Measurements from ENCODE around the gene GMDS. TPM values are rescaled to one million over a fixed set of nuclear protein-coding genes. Genes with fewer than 3 reads are reported as not detected.

The GMDS gene
- total RNA-seq, 2 donors from 2014 or later, result 25.4 to 29.5 TPM

DNA sequence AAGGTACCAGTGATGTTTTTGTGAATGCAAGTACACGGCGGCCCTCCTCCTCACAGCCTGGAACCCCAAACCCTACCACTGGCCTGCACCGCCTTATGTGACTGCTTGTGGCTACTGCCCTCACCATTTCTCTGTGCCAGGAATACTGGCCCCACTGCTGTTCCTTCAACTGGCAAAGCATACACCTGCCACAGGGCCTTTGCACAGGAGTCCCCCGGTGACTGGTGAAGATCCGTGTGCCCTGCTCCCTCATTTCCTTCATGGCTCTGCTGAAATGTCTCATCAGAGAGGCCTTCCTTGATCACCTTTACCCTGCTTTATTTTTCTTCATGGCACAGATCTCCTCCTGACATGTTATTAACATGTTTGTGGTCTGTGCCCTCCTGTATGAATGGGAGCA lies 581.9 kb downstream of the GMDS start:
- no peaks in the 10 kb centered on the region for H3K9me3 ChIP-seq (ENCODE audit: control insufficient read depth, low read length)
- H3K4me1 ChIP-seq (ENCODE audit: control insufficient read depth, insufficient read depth, low read length), result peaks cover 5% of the 10 kb centered on the region
- no peaks in the 10 kb centered on the region for H3K36me3 Mint-ChIP-seq (ENCODE audit: low read depth)
- no peaks in the 10 kb centered on the region for H3K36me3 ChIP-seq (ENCODE audit: control insufficient read depth, insufficient read depth, low read length)
- H3K4me3 Mint-ChIP-seq, result no peak overlapping the region
- DNase-seq, result no peak
- H3K4me1 Mint-ChIP-seq, result peaks cover 6% of the 10 kb centered on the region
- no peaks in the 10 kb centered on the region for H3K27me3 Mint-ChIP-seq (ENCODE audit: insufficient read depth)
- no peak overlapping the region for H3K27ac Mint-ChIP-seq
- H3K4me3 ChIP-seq (ENCODE audit: low read length), result no peak overlapping the region
- H3K27me3 ChIP-seq (ENCODE audit: control insufficient read depth, insufficient read depth, low read length, poor library complexity, severe bottlenecking), result no peaks in the 10 kb centered on the region
- H3K9ac ChIP-seq (ENCODE audit: extremely low read depth, low read length, poor library complexity, severe bottlenecking), result no peak overlapping the region
- H3K9me3 Mint-ChIP-seq, result no peaks in the 10 kb centered on the region
- TF ChIP-seq, protein P1, sequence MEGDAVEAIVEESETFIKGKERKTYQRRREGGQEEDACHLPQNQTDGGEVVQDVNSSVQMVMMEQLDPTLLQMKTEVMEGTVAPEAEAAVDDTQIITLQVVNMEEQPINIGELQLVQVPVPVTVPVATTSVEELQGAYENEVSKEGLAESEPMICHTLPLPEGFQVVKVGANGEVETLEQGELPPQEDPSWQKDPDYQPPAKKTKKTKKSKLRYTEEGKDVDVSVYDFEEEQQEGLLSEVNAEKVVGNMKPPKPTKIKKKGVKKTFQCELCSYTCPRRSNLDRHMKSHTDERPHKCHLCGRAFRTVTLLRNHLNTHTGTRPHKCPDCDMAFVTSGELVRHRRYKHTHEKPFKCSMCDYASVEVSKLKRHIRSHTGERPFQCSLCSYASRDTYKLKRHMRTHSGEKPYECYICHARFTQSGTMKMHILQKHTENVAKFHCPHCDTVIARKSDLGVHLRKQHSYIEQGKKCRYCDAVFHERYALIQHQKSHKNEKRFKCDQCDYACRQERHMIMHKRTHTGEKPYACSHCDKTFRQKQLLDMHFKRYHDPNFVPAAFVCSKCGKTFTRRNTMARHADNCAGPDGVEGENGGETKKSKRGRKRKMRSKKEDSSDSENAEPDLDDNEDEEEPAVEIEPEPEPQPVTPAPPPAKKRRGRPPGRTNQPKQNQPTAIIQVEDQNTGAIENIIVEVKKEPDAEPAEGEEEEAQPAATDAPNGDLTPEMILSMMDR (conservative IDR thresholded peaks at IDR 0.05), result no peak
- 89 to 96% methylated on average over 4 to 5 of the region's 5 CpGs for WGBS, 2 experiments (ENCODE audit: insufficient coverage in 1 of 2, insufficient read length in 1 of 2)
- no peak overlapping the region for H3K27ac ChIP-seq (ENCODE audit: low read depth, low read length)

DNA sequence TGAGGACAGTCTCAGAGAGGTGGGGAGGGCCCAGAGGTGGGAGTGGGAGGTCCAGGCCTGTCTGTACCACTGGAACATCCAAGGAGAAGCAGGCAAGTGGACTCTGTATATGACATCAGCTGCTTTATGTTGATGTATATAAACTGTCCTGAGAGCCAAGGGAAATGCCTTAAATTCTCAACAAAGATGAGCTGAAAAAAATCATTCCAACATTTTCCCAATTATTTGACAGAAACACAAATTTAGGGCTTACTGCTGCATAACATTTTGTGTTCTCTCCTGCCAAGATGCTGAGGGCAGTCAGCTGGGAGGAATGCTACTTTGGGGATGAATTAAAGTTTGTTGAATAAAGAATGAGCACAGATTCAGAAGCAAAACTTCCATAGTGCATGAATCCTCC lies 582.9 kb downstream of the GMDS start:
- Histone ChIP-seq H3K4me3 (ENCODE audit: low read length) (no peak overlapping the region), H3K27ac (ENCODE audit: low read depth, low read length) (no peak overlapping the region), H3K9me3 (ENCODE audit: control insufficient read depth, low read length) (no peaks in the 10 kb centered on the region), H3K36me3 (ENCODE audit: control insufficient read depth, insufficient read depth, low read length) (no peaks in the 10 kb centered on the region), H3K9ac (ENCODE audit: extremely low read depth, low read length, poor library complexity, severe bottlenecking) (no peak overlapping the region), H3K4me1 (ENCODE audit: control insufficient read depth, insufficient read depth, low read length) (peaks cover 5% of the 10 kb centered on the region), H3K27me3 (ENCODE audit: control insufficient read depth, insufficient read depth, low read length, poor library complexity, severe bottlenecking) (no peaks in the 10 kb centered on the region)
- no peak for DNase-seq
- no peaks in the 10 kb centered on the region for H3K9me3 Mint-ChIP-seq
- H3K36me3 Mint-ChIP-seq (ENCODE audit: low read depth), result no peaks in the 10 kb centered on the region
- TF ChIP-seq, protein P1 (conservative IDR thresholded peaks at IDR 0.05), result no peak
- no peak overlapping the region for H3K4me3 Mint-ChIP-seq
- H3K4me1 Mint-ChIP-seq, result peaks cover 6% of the 10 kb centered on the region
- no peaks in the 10 kb centered on the region for H3K27me3 Mint-ChIP-seq (ENCODE audit: insufficient read depth)
- no peak overlapping the region for H3K27ac Mint-ChIP-seq

DNA sequence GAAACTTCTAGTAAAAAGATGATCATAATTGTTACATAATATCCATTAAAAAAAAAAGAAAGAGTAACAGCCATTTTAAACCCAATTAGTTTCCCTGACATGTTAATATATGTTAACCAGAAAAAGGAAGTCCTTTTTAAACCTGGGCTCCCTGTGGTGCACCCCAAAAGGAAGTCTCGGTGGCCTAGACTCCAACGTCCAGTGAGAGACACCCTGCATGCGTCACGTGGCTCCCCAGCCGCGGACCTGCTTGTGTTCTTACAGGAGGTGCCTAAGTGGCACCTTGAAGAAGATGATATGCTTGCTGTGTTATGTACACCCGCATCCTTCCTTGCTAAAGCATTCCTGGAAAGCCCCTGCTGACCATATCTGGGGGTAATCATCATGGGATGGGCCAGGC lies 585.6 kb downstream of the GMDS start:
- no peak for DNase-seq
- WGBS, 2 experiments (ENCODE audit: insufficient coverage in 1 of 2, insufficient read length in 1 of 2), result 90 to 93% methylated on average over 7 of the region's 7 CpGs
- no peaks in the 10 kb centered on the region for H3K36me3 Mint-ChIP-seq (ENCODE audit: low read depth)
- no peak overlapping the region for H3K27ac Mint-ChIP-seq
- no peaks in the 10 kb centered on the region for H3K9me3 ChIP-seq (ENCODE audit: control insufficient read depth, low read length)
- no peaks in the 10 kb centered on the region for H3K9me3 Mint-ChIP-seq
- no peaks in the 10 kb centered on the region for H3K4me1 ChIP-seq (ENCODE audit: control insufficient read depth, insufficient read depth, low read length)
- no peaks in the 10 kb centered on the region for H3K27me3 ChIP-seq (ENCODE audit: control insufficient read depth, insufficient read depth, low read length, poor library complexity, severe bottlenecking)
- H3K27me3 Mint-ChIP-seq (ENCODE audit: insufficient read depth), result no peaks in the 10 kb centered on the region
- H3K4me3 ChIP-seq (ENCODE audit: low read length), result no peak overlapping the region
- H3K27ac ChIP-seq (ENCODE audit: low read depth, low read length), result no peak overlapping the region
- H3K36me3 ChIP-seq (ENCODE audit: control insufficient read depth, insufficient read depth, low read length), result no peaks in the 10 kb centered on the region
- no peak overlapping the region for H3K4me3 Mint-ChIP-seq
- TF ChIP-seq, protein P1 (conservative IDR thresholded peaks at IDR 0.05), result no peak
- H3K9ac ChIP-seq (ENCODE audit: extremely low read depth, low read length, poor library complexity, severe bottlenecking), result no peak overlapping the region
- H3K4me1 Mint-ChIP-seq, result no peaks in the 10 kb centered on the region

All from endodermal cell (in vitro differentiated cells).